HG02798 (cell line): Measurements from ENCODE around the gene ANG.
A peak's percentile ranks its signal among the peaks of the same experiment; 100 is the strongest.
"Not testable (repeated sequence)": the region's sequence is repeated elsewhere in the genome, so short reads cannot be mapped to it uniquely, and the experiment has no call there.

ENCODE experiments used
- ATAC-seq: cut with Tn5 transposase; IDR thresholded peaks from one replicate; pipeline ENCODE4 v1.9.1; 2021; ENCODE audit warnings: mild to moderate bottlenecking; ENCODE audit not compliant: unreplicated experiment, poor library complexity

ANG gene

DNA sequence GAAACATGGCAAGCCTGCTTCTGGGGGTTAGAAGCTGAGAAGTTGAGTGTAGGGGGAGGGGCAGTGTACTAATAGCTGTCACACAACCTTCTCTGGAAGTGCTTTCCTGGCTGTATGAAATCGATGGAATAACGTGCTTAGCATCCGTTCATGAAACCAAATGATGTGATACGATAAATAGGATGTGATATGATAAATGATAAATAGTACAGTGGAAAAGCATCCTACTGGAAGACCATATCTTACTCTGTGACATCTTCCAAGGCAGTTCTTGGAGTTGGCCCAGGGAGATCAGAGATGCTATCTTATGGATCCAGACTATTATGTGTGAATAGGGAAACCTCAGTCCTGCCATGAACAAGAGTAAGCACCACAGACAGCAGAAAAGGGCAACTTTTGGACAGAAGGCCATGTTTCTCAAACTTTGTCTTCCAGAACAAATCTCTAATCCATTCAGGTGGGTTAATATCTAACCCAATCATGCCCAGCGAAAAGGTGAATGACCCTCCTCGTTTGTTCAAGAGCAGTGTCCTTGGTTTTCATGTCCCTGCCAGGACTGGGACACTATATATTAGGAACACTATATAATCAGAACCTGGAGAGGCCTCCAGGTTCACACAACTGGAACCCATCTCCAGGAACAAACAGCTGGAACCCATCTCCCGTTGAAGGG, at the start of gene ANG:
TSS of gene ANG (plus strand) at position 598 of the 673 bp plus-strand sequence. CDS start 4,801 bp downstream, outside the sequence.
- no peak for ATAC-seq

DNA sequence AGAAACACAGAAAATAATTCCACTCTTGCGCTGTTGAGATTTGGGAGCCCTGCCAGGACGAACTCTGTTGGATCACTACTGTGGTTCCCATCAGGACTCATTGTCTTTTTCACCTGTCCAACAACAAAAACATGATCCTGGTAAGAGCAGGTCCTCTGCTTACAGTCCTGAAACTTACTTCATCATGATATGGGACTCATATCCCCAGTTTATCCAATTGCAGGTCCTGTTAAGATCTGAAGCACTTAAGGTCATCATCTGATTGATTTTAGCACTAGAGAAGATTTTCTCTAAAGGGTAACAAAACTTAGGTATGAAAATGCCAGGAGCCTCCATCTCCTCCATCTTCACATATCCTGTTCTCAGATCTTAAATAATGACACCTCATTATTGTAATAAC, 47.0 kb upstream of the ANG start, which contains the start of gene OR6S1:
TSS of gene OR6S1 (minus strand) at position 101 of the 400 bp plus-strand sequence. CDS start at position 101, 0 bp downstream.
- ATAC-seq = no peak

DNA sequence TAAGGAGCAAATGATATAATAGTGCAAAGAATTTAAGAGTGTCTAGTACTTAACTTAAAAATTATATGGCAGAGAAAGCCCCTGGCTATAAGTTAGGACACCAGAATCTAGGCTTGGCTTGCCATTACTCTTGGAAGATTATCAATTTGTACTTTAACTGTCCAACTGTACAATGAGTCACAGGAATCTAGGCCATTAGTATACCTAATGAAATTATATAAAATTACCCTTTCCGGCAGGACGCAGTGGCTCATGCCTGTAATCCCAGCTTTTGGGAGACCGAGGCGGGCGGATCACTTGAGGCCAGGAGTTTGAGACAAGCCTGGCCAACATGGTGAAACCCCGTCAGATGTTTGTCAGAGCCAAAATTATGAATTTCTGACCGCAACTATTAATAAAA, 46.4 kb upstream of the ANG start:
- no peak for ATAC-seq

DNA sequence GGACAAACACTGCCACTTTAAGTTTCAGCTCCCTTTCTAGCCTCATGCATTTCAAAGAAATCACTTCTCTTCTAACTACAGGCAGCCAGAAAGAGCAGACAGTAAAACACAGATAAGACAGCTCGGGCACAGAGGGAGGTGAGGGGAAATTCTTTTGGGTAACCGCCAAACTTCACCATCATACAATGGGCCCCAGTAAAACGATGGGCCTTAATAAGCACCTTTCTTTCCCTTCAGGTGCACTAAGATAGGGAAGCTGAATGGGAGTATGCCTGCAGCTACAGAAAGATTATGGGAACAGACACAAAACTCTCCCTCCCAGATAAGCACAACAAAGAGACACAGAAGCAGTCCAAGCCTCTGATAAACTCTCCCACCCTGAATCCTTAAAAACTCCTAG, 45.8 kb upstream of the ANG start:
- not testable (repeated sequence) for ATAC-seq

DNA sequence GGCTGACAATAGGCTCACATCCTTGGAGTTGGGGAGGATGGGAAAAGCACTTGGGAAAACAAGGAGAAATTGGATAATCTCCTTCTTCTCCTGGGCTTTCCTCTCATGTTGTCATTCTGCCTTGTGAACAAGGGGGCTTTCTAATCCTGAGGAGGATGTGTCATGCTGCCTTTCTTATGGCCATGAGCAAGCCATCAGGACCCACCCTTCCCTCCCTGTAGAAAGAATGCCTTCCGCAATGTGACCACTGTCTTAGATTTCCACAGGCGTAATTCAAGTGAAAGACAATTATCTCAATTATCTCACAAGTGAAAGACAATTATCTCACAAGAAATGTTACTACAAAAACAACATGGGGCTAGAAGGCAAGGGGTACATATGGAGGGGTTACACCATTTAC, 44.0 kb upstream of the ANG start:
- ATAC-seq = no peak

DNA sequence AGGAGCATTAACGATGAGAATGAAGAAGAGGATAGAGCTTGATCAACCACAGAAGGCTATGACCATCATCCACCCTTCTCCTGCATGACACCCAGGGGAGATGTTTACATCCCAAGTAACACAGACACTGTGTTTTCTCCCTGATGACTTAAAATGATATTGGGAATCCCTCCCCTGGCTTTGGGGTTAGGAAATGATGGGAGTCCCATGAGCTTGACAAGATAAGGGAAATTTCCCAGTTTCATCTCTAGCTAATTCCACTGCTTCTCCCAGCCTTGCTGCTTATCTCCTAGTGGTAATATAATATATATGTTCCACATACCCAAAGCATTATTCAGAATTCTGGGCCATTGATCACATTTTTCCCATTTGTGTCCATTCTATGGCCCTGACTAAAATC, 43.1 kb upstream of the ANG start:
- no peak for ATAC-seq

DNA sequence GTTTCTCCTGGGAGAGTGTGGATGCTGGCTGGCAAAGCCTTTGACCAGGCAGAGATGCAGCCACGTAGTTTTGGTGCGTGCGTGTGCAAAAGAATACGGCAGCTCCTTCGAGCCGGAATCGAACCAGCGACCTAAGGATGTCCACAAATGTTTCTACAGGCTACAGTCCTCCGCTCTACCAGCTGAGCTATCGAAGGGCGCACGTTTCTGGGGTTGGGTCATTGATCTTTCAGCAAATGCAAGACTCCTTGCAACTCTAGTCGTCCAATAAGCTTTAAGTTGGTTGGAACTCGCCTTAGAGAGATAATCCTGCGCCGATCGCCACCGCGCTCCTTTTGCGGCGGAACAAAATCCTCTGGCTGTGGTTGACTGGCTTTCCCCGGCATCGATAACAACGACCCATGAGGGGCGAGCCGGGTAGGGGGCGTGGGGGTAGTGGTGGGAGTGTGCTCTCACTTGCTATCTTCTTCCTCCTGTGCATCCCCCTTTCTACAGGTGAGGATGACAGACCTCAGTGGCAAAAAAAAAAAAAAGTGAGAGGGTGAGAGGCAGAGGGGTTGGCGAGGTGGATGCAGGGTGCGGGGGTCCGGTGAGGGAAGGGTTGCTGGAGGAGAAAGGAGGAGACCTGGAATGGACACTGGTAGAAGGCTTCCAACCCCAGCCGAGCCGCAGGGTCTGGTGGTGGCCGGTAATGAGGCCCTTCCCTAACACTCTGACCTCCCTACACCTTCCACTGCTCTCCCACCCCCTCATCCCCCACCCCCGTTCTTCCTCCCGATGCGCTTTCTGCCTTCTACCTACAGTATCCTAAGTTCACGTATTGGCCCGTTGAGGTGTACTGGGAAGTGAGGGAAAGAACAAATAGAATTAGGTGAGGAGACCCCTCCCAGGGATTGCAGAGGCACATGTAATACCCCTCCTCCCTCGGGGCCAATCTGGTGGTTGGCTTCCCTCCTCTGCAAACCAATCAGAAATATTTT, 35.3 kb upstream of the ANG start:
- ATAC-seq = no peak

DNA sequence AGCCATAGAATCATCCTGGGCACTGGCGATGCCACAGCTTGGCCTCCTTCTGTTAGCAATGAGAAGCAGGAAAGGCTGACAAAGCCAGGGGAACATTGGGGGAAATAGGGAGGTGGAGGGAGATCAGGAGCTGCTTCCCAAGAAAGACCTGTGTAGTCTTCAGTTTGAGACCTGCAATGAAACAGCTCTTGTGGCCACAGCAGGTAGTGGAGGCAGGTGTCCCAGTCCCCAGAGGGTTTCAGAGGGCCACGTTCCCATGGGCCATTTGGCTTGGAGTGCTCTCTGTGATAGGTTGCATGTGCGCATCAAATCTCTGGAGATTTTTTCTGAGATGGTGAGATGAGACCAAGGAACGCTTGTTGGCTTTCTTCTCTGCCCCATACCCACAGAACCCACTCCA, 32.7 kb upstream of the ANG start:
- no peak for ATAC-seq

DNA sequence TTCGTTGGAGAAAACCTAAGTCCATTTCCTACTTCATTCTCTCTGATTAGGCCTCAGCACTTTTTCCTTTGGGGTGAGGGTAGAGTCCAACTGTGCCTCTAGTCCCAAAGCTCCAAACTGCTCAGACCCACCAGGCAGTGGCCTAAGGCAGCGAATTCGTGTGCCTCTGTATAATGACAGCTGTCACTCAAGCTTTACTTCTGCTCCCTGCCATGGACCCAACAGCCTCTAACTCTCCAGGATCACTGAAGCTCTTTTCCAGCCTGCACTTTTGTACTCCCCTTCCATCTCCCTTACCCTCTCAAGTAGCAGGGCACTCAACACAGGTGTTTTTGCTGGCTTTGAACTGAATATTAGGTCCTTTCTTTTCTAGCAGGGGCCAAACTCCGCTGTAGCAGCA, 32.3 kb upstream of the ANG start:
- ATAC-seq = no peak

DNA sequence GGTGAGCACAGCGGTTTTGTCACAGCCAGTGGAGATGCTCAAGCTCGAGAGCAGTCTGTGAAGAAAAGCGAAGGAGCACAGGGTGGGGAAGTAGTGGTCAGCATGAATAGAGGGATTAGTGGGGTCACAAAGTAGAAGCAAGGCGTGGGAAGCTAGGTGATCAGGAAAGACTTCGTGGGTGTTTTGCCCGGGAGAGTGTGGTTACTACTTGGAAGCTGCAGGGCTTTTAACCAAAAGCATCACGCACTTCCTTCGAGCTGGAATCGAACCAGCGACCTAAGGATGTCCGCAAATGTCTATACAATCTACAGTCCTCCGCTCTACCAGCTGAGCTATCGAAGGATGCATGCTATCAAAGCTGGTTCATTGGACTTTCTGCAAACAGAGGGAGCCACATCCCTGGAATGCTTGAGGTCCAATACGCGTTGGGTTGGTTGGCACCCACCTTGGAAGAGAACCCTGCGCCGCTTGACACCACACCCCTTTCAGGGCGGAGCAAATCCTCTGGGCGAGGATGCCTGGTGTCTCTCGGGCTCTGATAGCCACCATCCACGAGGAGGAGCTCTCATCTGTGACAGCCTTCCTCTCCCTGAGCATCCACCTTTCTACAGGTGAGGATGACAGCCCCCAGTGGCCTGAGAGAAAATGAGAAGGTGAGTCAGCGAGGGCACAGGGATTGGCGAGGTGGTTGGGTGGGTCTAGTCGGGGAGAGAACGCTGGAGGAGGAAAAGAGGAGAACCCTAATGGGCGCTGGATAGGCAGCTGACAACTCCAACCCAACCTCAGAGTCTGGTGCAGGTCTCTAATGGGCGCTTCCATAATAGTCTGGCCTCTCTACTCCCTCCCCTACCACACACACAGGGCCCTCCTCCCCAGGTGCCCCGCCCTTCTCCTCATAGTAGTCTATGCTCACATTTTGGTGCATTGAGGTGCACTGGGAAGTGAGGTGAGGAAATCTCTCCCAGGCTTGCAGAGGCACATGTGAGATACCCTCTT, 31.1 kb upstream of the ANG start:
- no peak for ATAC-seq

DNA sequence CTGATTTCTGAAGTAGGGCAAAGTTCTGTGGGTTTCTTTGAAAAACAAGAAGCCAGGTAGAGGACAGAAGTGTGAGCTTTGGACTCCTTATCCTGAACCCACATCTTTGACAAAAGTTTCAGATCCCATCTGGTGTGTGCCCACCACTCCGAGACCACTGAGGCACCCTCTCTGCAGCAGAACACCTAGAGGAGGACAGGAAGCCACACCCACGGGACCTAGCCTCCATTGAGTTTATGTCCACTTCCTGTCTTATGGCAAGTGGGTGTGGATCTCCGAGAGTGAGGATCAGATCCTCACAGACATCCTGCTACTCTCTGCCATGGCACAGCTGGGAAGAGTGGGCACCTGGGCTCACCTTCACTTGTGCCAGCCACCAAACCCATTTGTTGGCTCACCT, 30.3 kb upstream of the ANG start:
- no peak for ATAC-seq

DNA sequence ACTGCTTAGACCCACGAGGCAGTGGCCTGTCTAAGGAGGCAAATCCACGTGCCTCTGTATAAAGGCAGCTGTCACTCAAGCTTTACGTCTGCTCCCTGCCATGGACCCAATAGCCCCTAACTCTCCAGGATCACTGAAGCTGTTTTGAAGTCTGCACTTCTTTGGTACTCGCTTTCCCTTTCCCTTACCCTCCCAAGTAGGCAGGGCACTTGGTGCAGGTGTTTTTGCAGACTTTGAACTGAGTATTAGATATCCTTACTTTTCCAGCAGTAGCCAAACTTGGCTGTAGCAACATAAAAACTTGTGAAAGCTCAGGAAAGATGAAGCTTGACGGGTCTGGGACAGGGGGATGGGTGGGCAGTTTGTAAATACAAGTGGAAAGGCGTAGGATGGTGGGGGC, 29.2 kb upstream of the ANG start:
- ATAC-seq = no peak

DNA sequence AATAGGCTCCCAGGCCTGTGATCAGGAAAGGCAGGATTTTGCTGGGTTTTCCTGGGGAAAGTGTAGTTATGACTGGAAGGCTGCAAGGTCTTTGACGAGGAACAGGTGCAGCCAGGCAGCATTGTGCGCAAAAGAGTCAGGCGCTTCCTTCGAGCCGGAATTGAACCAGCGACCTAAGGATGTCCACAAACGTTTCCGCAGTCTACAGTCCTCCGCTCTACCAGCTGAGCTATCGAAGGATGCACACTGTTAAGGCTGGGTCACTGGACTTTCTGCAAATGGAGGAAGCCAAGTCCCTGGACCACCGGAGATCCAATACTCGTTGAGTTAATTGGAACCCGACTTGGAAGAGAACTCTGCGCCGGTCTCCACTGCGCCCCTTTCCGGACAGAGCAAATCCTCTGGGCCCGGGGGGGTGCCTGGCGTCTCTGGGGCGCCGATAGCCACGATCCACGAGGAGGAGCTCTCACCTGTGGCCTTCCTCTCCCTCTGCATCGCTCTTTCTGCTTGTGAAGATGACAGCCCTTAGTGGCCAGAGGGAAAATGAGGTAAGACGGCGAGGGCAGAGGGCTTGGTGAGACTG, 28.7 kb upstream of the ANG start:
- ATAC-seq = no peak

DNA sequence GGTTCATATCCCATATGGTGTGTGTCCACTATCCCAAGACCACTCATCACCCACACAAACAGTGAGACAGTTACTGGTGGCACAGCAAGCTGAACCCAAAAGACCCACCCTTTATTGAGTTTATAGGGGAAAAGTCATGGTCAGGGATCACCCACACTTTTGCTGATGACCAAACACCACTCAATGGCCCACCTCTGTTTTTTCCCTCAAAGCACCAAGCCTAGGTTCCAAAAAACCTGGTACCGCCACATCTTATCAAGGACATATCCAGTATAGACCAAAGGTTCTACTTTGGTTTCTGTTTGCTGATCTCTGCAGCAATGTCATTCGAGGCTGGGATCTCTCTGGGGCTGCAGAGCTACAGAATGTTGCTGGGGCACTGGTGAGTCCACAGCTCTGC, 27.4 kb upstream of the ANG start:
- no peak for ATAC-seq

DNA sequence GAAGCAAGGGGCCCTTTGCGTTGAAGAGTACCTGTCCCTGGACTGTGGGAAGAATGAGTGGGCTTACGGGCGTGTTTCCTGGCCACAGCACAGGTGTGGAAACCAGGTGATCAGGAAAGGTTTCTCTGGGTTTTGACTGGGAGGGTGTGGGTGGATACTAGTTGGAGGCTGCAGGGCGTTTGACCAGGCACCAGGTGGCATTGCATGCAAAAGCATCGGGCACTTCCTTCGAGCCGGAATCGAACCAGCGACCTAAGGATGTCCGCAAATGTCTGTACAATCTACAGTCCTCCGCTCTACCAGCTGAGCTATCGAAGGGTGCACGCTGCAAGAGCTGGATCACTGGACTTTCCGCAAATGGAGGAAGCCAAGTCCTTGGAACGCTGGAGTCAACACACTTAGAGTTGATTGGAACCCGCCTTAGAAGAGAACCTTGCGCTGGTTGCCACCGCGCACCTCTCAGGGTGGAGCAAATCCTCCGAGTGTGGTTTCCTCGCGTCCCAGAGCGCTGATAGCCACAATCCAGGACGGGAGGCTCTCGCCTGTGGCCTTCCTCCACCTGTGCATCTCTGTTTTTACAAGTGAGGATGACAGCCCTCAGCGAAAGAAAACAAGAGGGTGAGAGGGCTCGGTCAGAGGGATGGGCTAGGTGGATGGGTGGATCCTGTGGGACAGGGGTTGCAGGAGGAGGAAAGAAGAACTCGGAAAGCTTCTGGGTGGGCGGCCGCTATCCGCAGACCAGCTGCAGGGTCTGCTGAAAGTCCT, 25.4 kb upstream of the ANG start:
- ATAC-seq = peak; percentile 58

DNA sequence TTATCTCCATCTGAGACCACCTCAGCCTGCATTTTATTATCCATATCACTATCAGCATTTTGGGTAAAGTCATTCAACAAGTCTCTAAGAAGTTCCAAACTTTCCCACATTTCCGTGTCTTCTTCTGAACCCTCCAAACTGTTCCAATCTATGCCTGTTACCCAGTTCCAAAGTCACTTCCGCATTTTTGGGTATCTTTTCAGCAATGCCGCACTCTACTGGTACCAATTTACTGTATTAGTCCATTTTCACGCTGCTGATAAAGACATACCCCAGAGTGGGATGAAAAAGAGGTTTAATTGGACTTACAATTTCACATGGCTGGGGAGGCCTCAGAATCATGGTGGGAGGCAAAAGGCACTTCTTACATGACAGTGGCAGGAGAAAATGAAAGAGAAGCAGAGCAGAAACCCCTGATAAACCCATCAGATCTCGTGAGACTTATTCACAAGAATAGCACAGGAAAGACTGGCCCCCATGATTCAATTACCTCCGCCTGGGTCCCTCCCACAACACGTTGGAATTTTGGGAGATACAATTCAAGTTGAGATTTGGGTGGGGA, 22.1 kb upstream of the ANG start:
- not testable (repeated sequence) for ATAC-seq

DNA sequence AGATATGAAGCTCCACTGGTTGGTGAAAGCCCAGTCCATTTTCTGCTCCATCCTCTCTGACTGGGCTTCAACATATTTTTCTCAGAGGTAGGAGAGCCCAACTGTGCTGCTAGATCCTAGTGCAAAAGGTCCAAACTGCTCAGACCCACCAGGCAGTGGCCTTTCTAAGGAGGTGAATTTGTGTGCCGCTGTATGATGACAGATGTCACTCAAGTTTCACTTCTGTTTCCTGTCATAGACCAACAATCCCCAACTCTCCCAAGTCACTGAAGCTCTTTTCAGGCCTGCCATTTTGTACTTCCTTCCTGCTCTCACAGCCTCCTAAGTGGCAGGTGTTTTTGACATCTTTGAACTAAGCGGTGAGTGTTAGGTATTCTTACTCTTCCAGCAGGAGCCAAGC, 20.6 kb upstream of the ANG start:
- peak; percentile 76 for ATAC-seq

DNA sequence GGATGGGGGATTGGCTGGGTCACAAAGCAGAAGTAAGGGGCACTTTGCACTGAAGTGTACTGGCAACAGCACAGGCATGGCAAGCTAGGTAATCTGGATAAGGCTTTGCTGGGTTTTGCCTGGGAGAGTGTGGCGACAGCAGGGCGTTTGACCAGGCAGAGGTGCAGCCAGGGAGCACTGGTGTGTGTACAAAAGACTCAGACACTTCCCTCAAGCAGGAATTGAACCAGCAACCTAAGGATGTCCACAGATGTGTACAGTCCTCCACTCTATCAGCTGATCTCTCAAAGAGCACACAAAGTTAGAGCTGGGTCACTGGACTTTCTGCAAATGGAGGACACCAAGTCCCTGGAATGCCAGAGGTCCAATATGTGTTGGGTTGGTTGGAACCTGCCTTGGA, 19.6 kb upstream of the ANG start:
- ATAC-seq = no peak
